Liver (tissue), 9 donors: ENCODE results near the gene ZBTB12. TPM values are rescaled to one million over a fixed set of nuclear protein-coding genes. Genes with fewer than 3 reads are reported as not detected.
"Not testable (repeated sequence)": the region's sequence is repeated elsewhere in the genome, so short reads cannot be mapped to it uniquely, and the experiment has no call there.

Experiments used
- DNase-seq: peaks from one replicate; pipeline ENCODE4 v3.0.0-alpha.2; 2017; ENCODE audit warnings: low spot score
- H3K27ac ChIP-seq, 2 donors: one replicate each; pipeline ENCODE4 v1.7.0; 2013; ENCODE audit warnings: inconsistent platforms in 2 of 2, low read length in 2 of 2, control low read depth in 1 of 2, low read depth in 1 of 2, mild to moderate bottlenecking in 1 of 2
- H3K27me3 ChIP-seq, 4 donors: one replicate each; pipeline versions ENCODE4 v1.6.1 to v1.7.0; 2013; ENCODE audit warnings: low read length in 3 of 4, inconsistent platforms in 1 of 4, mild to moderate bottlenecking in 1 of 4, moderate library complexity in 1 of 4; ENCODE audit not compliant: control insufficient read depth in 4 of 4, insufficient read depth in 4 of 4
- H3K36me3 ChIP-seq, 4 donors: one replicate each; pipeline versions ENCODE4 v1.6.1 to v1.7.0; 2013; ENCODE audit warnings: low read length in 3 of 4, mild to moderate bottlenecking in 3 of 4, low read depth in 1 of 4, moderate library complexity in 1 of 4; ENCODE audit not compliant: control insufficient read depth in 4 of 4, insufficient read depth in 3 of 4
- H3K4me1 ChIP-seq, 4 donors: one replicate each; pipeline versions ENCODE4 v1.6.1 to v1.7.0; 2013; ENCODE audit warnings: low read length in 3 of 4, mild to moderate bottlenecking in 3 of 4, moderate library complexity in 1 of 4; ENCODE audit not compliant: control insufficient read depth in 4 of 4, insufficient read depth in 4 of 4
- H3K4me3 ChIP-seq, 3 donors: one replicate each; pipeline versions ENCODE4 v1.6.1 to v1.7.0; 2013; ENCODE audit warnings: low read length in 3 of 3, control low read depth in 1 of 3, low read depth in 1 of 3, mild to moderate bottlenecking in 1 of 3
- H3K9ac ChIP-seq, 2 donors: one replicate each; pipeline ENCODE4 v1.7.0; 2013; ENCODE audit warnings: low read length in 2 of 2, mild to moderate bottlenecking in 2 of 2, moderate library complexity in 2 of 2, control low read depth in 1 of 2, low read depth in 1 of 2
- H3K9me3 ChIP-seq, 4 donors: one replicate each; pipeline versions ENCODE4 v1.6.1 to v1.7.0; 2013; ENCODE audit warnings: low read length in 3 of 4; ENCODE audit not compliant: control insufficient read depth in 4 of 4
- EGR1 ChIP-seq, 2 donors: IDR thresholded peaks; 2 replicates each; pipeline ENCODE4 v1.6.1; 2016 to 2018; ENCODE audit warnings: antibody characterized with exemption in 2 of 2, low read depth in 2 of 2
- FOXA1 ChIP-seq: IDR thresholded peaks from 2 replicates; pipeline ENCODE4 v1.6.1; 2016; ENCODE audit warnings: antibody characterized with exemption
- FOXA2 ChIP-seq: IDR thresholded peaks from 2 replicates; pipeline ENCODE4 v1.6.1; 2016; ENCODE audit warnings: antibody characterized with exemption
- GABPA ChIP-seq, 2 donors: IDR thresholded peaks in 1 of 2; conservative IDR thresholded peaks in 1 of 2; 2 replicates each; pipeline ENCODE4 v1.6.1; 2016; ENCODE audit warnings: antibody characterized with exemption in 2 of 2, mild to moderate bottlenecking in 1 of 2, moderate library complexity in 1 of 2
- HNF4A ChIP-seq, 2 donors: conservative IDR thresholded peaks; 2 replicates each; pipeline ENCODE4 v1.6.1; 2016; ENCODE audit warnings: antibody characterized with exemption in 2 of 2, mild to moderate bottlenecking in 2 of 2
- HNF4G ChIP-seq: IDR thresholded peaks from 2 replicates; pipeline ENCODE4 v1.6.1; 2016; ENCODE audit warnings: antibody characterized with exemption
- JUND ChIP-seq, 2 donors: IDR thresholded peaks; 2 replicates each; pipeline ENCODE4 v1.6.1; 2016; ENCODE audit warnings: antibody characterized with exemption in 2 of 2
- NR2F2 ChIP-seq: IDR thresholded peaks from 2 replicates; pipeline ENCODE4 v1.6.1; 2016; ENCODE audit warnings: antibody characterized with exemption
- RAD21 ChIP-seq, 2 donors: IDR thresholded peaks; 2 replicates each; pipeline ENCODE4 v1.6.1; 2016; ENCODE audit warnings: antibody characterized with exemption in 2 of 2, mild to moderate bottlenecking in 2 of 2
- RXRA ChIP-seq, 2 donors: IDR thresholded peaks; 2 replicates each; pipeline ENCODE4 v1.6.1; 2017 to 2018; ENCODE audit warnings: antibody characterized with exemption in 2 of 2, mild to moderate bottlenecking in 1 of 2
- SP1 ChIP-seq: IDR thresholded peaks from 2 replicates; pipeline ENCODE4 v1.6.1; 2018; ENCODE audit warnings: antibody characterized with exemption, mild to moderate bottlenecking
- TAF1 ChIP-seq: conservative IDR thresholded peaks from 2 replicates; pipeline ENCODE4 v1.6.1; 2016; ENCODE audit warnings: antibody characterized with exemption, mild to moderate bottlenecking
- YY1 ChIP-seq: IDR thresholded peaks from 2 replicates; pipeline ENCODE4 v1.6.1; 2016; ENCODE audit warnings: antibody characterized with exemption, mild to moderate bottlenecking
- WGBS: extraction: QIAGEN DNeasy Blood & Tissue Kit; methylation state at CpG from one replicate; pipeline ENCODE4 v1.1.7; 2013; 5-methylcytosine and 5-hydroxymethylcytosine counted together
- polyA plus RNA-seq, 2 donors: library from polyadenylated mRNA; stranded (reverse) in 1 of 2; unstranded in 1 of 2; fragments of 200-250 nt in 1 of 2; fragments of >200 nt in 1 of 2; fragmentation: Nextera tagmentation in 1 of 2; extraction: Ambion mirVana in 1 of 2; gene quantifications; one replicate each; pipeline versions ENCODE4 v1.2.1 to v1.2.3, GENCODE V29; 2013 to 2015
- total RNA-seq, 2 donors: library from RNA; depleted of rRNA; stranded (reverse); fragments of >200 nt; gene quantifications; one replicate each; pipeline ENCODE4 v1.2.3, GENCODE V29; 2014
- TF ChIP-seq, protein P1 (sequence below): IDR thresholded peaks from 2 replicates; pipeline ENCODE4 v1.6.1; 2016; ENCODE audit warnings: antibody characterized with exemption
- TF ChIP-seq, protein P2 (sequence below): IDR thresholded peaks from 2 replicates; pipeline ENCODE4 v1.6.1; 2016; ENCODE audit warnings: antibody characterized with exemption
- TF ChIP-seq, protein P3 (sequence below): IDR thresholded peaks from 2 replicates; pipeline ENCODE4 v1.6.1; 2016; ENCODE audit warnings: antibody characterized with exemption
- TF ChIP-seq, protein P4 (sequence below): fragments of 150-350 bp; IDR thresholded peaks from 2 replicates; pipeline ENCODE4 v1.5.1; 2017; ENCODE audit warnings: improper control_type of control experiment, low read depth, low read length; ENCODE audit not compliant: missing input control
- TF ChIP-seq, protein P5 (sequence below): IDR thresholded peaks from 2 replicates; pipeline ENCODE4 v1.6.1; 2016; ENCODE audit warnings: antibody characterized with exemption, mild to moderate bottlenecking
- donor health status: healthy.
- donor health status: healthy.
- donor health status: healthy.
- donor health status: healthy.
- donor health status: healthy.

ZBTB12 gene
- total and polyA plus RNA-seq, 4 donors = 0.25 to 2.3 (median 0.83) TPM; not detected in 1

DNA sequence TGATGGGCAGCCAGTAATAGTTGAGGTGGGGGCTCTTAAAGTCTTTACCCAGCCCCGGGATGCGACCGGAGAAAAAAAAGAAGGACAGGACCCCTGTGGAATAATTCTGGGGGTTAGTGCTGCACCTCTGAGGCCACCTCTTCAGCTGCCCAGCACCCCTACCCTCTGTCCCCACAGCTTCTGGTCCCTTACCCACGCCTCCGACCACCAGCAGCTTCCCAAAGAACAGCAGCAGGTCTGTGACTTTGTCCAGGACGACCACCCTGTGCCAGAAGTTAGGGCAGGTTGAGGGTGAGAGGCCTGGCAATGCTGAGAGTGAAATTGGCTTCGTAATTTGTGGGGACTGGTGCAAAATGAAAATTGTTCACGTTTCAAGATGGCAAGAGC is 37.1 kb downstream of the ZBTB12 start:
- Histone ChIP-seq H3K4me1 (peaks cover 10 to 21% (median 17%) of the 10 kb centered on the region in 4 donors), H3K36me3 (peaks cover 2 to 11% (median 3%) of the 10 kb centered on the region in 4 donors), H3K27me3 (no peaks in the 10 kb centered on the region), H3K27ac (no peak overlapping the region), H3K9me3 (no peaks in the 10 kb centered on the region), H3K9ac (no peak overlapping the region), H3K4me3 (no peak overlapping the region)
- WGBS = 89% methylated on average over 8 of the region's 8 CpGs
- DNase-seq = no peak
- TF ChIP-seq, protein P1, sequence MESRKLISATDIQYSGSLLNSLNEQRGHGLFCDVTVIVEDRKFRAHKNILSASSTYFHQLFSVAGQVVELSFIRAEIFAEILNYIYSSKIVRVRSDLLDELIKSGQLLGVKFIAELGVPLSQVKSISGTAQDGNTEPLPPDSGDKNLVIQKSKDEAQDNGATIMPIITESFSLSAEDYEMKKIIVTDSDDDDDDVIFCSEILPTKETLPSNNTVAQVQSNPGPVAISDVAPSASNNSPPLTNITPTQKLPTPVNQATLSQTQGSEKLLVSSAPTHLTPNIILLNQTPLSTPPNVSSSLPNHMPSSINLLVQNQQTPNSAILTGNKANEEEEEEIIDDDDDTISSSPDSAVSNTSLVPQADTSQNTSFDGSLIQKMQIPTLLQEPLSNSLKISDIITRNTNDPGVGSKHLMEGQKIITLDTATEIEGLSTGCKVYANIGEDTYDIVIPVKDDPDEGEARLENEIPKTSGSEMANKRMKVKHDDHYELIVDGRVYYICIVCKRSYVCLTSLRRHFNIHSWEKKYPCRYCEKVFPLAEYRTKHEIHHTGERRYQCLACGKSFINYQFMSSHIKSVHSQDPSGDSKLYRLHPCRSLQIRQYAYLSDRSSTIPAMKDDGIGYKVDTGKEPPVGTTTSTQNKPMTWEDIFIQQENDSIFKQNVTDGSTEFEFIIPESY = no peak
- TF ChIP-seq, protein P2, sequence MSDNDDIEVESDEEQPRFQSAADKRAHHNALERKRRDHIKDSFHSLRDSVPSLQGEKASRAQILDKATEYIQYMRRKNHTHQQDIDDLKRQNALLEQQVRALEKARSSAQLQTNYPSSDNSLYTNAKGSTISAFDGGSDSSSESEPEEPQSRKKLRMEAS = no peak
- TF ChIP-seq, protein P3, sequence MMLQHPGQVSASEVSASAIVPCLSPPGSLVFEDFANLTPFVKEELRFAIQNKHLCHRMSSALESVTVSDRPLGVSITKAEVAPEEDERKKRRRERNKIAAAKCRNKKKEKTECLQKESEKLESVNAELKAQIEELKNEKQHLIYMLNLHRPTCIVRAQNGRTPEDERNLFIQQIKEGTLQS = no peak
- TF ChIP-seq RAD21 (IDR thresholded peaks at IDR 0.05) = no peak
- TF ChIP-seq, protein P4, sequence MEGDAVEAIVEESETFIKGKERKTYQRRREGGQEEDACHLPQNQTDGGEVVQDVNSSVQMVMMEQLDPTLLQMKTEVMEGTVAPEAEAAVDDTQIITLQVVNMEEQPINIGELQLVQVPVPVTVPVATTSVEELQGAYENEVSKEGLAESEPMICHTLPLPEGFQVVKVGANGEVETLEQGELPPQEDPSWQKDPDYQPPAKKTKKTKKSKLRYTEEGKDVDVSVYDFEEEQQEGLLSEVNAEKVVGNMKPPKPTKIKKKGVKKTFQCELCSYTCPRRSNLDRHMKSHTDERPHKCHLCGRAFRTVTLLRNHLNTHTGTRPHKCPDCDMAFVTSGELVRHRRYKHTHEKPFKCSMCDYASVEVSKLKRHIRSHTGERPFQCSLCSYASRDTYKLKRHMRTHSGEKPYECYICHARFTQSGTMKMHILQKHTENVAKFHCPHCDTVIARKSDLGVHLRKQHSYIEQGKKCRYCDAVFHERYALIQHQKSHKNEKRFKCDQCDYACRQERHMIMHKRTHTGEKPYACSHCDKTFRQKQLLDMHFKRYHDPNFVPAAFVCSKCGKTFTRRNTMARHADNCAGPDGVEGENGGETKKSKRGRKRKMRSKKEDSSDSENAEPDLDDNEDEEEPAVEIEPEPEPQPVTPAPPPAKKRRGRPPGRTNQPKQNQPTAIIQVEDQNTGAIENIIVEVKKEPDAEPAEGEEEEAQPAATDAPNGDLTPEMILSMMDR = no peak
- no peak for TF ChIP-seq FOXA1
- TF ChIP-seq HNF4A (conservative IDR thresholded peaks at IDR 0.05) = no peak
- no peak for TF ChIP-seq EGR1 (IDR thresholded peaks at IDR 0.05; ENCODE audit: low read depth in 2 of 2)
- TF ChIP-seq GABPA (IDR thresholded peaks at IDR 0.05 in 1 of 2, conservative IDR thresholded peaks at IDR 0.05 in 1 of 2) = no peak
- TF ChIP-seq YY1 = no peak
- TF ChIP-seq, protein P5, sequence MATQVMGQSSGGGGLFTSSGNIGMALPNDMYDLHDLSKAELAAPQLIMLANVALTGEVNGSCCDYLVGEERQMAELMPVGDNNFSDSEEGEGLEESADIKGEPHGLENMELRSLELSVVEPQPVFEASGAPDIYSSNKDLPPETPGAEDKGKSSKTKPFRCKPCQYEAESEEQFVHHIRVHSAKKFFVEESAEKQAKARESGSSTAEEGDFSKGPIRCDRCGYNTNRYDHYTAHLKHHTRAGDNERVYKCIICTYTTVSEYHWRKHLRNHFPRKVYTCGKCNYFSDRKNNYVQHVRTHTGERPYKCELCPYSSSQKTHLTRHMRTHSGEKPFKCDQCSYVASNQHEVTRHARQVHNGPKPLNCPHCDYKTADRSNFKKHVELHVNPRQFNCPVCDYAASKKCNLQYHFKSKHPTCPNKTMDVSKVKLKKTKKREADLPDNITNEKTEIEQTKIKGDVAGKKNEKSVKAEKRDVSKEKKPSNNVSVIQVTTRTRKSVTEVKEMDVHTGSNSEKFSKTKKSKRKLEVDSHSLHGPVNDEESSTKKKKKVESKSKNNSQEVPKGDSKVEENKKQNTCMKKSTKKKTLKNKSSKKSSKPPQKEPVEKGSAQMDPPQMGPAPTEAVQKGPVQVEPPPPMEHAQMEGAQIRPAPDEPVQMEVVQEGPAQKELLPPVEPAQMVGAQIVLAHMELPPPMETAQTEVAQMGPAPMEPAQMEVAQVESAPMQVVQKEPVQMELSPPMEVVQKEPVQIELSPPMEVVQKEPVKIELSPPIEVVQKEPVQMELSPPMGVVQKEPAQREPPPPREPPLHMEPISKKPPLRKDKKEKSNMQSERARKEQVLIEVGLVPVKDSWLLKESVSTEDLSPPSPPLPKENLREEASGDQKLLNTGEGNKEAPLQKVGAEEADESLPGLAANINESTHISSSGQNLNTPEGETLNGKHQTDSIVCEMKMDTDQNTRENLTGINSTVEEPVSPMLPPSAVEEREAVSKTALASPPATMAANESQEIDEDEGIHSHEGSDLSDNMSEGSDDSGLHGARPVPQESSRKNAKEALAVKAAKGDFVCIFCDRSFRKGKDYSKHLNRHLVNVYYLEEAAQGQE = no peak
- TF ChIP-seq RXRA (IDR thresholded peaks at IDR 0.05) = no peak
- TF ChIP-seq HNF4G = no peak
- no peak for TF ChIP-seq SP1
- TF ChIP-seq FOXA2 = no peak
- TF ChIP-seq JUND (IDR thresholded peaks at IDR 0.05) = no peak
- TF ChIP-seq TAF1 = no peak
- no peak for TF ChIP-seq NR2F2

DNA sequence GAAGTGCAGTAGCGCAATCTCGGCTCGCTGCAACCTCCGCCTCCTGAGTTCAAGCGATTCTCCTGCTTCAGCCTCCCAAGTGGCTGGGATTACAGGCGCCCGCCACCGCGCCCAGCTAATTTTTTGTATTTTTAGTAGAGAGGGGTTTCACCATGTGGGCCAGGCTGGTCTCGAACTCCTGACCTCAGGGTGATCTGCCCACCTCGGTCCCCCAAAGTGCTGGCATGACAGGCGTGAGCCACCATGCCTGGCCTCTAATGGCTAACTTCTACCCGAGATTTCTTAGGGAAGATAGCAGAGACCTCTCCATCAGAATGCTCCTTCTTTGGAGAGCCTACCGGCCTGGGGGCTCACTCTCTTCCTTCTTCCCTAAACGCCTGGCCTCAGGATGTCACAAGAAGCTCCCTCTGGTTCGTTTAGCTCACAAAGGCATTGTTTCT is 37.7 kb downstream of the ZBTB12 start:
- Histone ChIP-seq H3K4me1 (peaks cover 11 to 21% (median 17%) of the 10 kb centered on the region in 4 donors), H3K27ac (peak overlapping the region; percentile 80 to 83), H3K4me3 (peak overlapping the region in 1 of 3 donors; percentile 66), H3K36me3 (peaks cover 4 to 17% (median 5%) of the 10 kb centered on the region in 4 donors)
- WGBS = 28% methylated on average over 16 of the region's 16 CpGs
- not testable (repeated sequence) for H3K9me3 ChIP-seq, DNase-seq, H3K27me3 ChIP-seq, H3K9ac ChIP-seq
